Suppressor macrophage treated with lipopolysaccharide for 4 hours (primary cell): Measurements from ENCODE around the gene RCE1.

Source experiments
- DNase-seq: peaks from one replicate; pipeline ENCODE4 v3.0.0-alpha.2; 2020

The RCE1 gene

GRCh38 chr11:66845143-66845875 lies 2.1 kb downstream of the RCE1 start:
- DNase-seq, result no peak

GRCh38 chr11:66845876-66846212 lies 2.6 kb downstream of the RCE1 start:
- DNase-seq, result no peak

DNA sequence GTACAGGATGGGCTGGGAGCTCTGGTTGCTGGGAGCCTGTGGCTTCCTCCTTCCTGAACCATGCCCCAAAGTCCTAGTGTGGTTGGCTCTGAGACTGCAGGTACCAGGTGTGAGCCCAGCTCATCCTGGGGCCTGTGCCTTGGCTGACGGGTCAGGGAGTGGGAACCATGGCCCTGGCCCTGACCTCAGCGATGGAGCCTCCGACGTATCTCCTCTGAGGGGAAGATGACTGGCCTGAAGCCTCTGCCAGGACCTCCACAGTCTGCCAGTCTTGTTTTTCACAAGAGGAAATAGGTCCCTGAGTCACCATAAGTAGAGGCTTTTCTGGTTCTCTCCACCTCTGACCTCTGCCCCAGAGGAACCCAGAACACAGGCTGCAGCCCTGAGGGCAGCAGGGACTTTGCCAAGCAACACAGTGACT lies 3.4 kb downstream of the RCE1 start:
- DNase-seq, result peak; percentile 38

GRCh38 chr11:66847461-66848232 lies 4.4 kb downstream of the RCE1 start:
- no peak for DNase-seq

DNA sequence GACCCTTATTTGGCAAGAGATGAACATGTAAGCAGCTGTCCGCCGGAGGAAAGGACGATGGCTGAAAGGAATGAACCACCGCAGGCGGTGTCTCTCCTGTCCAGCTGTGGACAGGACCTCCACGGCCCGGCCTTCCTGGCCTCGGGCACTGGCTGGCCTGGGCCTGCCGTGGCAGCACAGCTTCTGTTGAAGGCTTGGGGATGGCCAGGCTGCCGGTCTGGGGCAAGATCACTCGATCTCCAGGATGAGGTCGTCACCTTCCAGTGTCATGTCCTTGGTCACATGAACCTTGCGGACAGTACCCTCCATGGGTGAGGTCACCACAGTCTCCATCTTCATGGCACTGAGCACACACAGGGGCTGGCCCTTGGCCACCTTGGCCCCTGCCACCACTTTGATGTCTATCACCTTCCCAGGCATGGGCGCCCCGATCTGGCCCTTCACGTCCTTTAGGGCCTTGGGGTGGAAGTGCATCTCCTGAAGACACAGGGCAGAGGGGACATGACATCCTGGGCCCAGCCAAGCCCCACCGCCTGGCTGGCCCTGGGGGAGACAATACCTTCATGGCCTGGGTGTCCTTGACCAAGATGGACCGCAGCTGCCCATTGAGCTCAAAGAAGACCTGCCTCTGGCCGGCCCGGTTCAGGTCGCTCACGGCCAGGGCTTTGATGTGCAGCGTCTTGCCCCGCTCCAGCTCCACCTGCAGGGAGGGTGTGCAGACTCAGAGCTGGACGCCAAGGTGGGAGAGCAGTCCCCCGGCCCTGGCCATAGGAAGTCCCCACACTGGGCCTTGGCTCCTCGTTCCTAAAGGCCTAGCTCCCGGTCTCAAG lies 5.6 kb downstream of the RCE1 start:
- DNase-seq, result no peak

DNA sequence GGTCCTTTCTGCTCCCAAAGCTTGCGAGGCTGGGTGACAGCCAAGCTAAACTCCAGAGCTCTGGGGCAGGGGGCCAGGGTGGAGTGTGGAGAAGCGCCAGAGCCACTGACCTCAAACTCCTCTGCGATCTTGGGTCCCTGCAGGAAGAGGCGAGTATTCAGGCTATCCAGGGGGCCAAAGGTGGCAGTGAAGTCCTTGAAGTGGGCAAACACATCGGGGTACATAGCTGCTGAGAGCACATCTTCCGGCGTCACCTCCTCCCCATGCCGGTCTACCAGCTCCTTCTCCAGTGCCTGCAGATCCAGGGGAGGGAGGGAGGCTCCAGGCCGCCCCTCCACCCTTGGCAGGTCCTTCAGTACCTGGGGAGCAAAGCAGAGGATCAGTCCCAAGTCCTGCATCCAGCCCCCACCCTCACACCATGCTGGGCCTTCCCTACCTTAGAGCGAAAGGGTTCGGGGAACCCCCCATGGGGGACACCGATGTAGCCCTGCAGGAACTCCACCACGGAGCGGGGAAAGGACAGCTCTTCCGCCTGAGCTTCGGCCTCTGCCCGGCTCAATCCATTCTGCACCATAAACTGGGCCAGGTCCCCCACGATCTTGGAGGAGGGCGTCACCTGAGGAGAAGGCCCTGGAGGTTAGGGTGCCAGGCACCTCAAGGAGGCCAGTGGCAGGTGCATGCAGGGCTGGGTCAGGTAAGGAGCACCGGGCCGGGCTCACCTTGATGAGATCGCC lies 6.4 kb downstream of the RCE1 start:
- DNase-seq, result no peak

DNA sequence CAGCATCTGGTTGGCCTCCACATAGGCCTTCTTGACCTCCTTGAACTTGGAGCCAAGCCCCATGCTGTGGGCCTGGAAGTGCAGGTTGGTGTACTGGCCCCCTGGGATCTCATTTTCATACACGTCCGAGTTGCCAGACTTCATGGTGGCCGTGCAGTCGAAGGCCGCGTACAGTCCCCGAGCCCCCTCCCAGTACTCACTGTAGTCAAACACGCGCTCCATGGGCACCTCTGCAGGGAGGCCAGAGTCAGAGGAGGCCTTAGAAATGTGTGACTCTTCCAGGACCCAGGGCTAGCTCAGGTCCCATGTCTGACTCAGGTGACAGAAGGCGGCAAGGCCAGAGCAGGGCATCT lies 7.0 kb downstream of the RCE1 start:
- DNase-seq, result no peak

GRCh38 chr11:66850588-66851238 lies 7.5 kb downstream of the RCE1 start:
- DNase-seq, result no peak

- DNase-seq, result no peak
Observed at GRCh38 chr11:66851239-66851596, 8.0 kb downstream of the RCE1 start.

GRCh38 chr11:66851698-66852465 lies 8.6 kb downstream of the RCE1 start:
- peak; percentile 28 for DNase-seq

GRCh38 chr11:66852466-66853241 lies 9.4 kb downstream of the RCE1 start:
- DNase-seq, result no peak

GRCh38 chr11:66853242-66854229 lies 10.3 kb downstream of the RCE1 start:
- no peak for DNase-seq

GRCh38 chr11:66854231-66854661 lies 11.0 kb downstream of the RCE1 start:
- DNase-seq, result no peak

DNA sequence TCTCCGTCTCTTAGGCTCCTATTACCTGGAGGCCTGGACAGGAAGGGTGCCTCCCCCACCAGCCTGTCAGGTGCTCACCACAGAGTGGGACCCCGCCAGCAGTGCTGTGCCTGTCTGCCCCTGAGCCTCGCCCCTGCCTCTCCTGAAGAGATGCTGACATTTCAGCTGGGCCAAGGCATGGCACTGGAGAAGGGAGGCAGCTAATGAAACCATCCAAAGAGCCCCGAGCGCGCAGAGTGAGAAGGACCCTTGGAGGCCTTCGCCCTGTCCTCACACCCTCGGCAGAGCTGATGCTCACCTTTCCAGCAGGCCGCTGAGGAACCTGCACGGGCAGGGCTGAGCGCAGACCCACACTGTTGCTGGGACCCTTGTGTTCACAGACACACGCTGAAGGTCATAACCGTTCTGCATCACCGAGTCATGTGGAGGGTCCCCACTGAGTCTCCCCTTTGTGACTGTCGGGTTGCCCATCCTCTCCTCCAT lies 11.5 kb downstream of the RCE1 start:
- no peak for DNase-seq

DNA sequence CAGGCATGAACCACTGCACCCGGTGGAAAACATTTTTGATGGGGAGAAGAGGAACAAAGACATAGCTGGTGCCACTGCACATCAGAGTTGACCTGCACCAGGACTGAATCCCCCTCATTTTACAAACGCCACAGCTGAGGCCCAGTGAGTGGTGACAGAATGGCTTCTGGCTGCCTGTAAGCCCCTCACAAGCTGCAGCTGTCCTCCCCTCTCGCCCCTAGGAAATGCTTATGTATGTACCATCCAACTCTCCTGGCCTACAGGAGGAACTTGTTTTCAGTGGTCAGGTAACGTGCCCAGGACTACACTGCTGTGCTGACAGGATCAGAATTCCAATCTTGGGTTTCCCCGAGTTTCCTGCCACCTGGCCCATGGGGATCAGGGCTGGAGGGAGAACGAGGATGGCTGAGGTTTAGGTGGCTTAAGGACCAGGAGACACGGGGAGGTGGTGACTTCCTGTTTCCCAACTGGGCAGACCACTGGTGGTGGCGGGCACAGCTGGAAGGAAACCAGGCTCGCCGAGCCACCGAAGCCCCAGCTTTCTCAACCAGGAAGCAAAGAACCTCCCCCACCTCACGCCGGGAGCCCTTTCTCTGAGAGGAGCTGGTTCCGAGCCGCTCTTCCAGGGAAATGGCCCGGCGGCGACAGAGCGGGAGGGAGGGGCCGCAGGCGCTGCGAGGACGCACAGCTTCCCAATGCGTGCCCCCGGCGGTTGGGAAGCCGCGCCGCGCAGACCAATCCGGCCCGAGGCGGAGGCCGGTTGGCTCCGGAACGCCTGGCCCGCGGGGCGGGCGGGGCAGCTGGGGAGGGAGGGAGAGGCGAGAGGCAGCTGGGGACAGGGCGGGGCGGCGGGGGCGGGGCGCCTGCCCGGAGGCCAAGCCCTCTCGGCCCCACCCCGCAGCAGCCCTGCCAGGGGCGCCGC lies 12.6 kb downstream of the RCE1 start:
- DNase-seq, result peak; percentile 96

- peak; percentile 64 for DNase-seq
Observed at GRCh38 chr11:66856496-66857233, 13.4 kb downstream of the RCE1 start, which contains the start of gene LRFN4. LRFN4 (plus strand) TSS chr11:66857064; CDS start chr11:66857745, 681 bp downstream.

GRCh38 chr11:66857234-66857926 lies 14.1 kb downstream of the RCE1 start:
- DNase-seq, result no peak
